Tibial nerve (tissue), 3 donors: Measurements from ENCODE around the gene NTNG1.

Experiments
- CTCF ChIP-seq, 5 experiments: fragments of 200-600 bp in 3 of 5; fragments of 450-650 bp in 2 of 5; sonication (generic) in 3 of 5; IDR thresholded peaks; one replicate each; pipeline ENCODE4 v1.5.1; 2016 to 2019; ENCODE audit warnings: antibody characterized with exemption in 5 of 5, mild to moderate bottlenecking in 3 of 5, moderate library complexity in 2 of 5
- POLR2A ChIP-seq, 2 donors: fragments of 450-650 bp; IDR thresholded peaks; one replicate each; pipeline ENCODE4 v1.6.1; 2017; ENCODE audit warnings: antibody characterized with exemption in 2 of 2, mild to moderate bottlenecking in 2 of 2, moderate library complexity in 2 of 2

GRCh38 chr1:107358619-107359327 is 217.9 kb downstream of the NTNG1 start:
- TF ChIP-seq CTCF (IDR thresholded peaks at IDR 0.05) = no peak
- TF ChIP-seq POLR2A (IDR thresholded peaks at IDR 0.05) = no peak
